Activated T-helper 1 cell treated with anti-CD3 and anti-CD28 coated beads, Interleukin-12 subunit alpha, Interleukin-12 subunit beta, Interleukin-2, Interleukin-4 antibody, amounts not matched to agents 30 ng/mL and 10 ng/mL and 1 ng/mL, durations not matched to agents 14 hours and 24 hours and 36 hours (primary cell): ENCODE data around the gene HADHA. TPM values are rescaled to one million over a fixed set of nuclear protein-coding genes. Genes with fewer than 3 reads are reported as not detected.

Experiments used
- DNase-seq: peaks from one replicate; pipeline ENCODE4 v3.0.0; 2021; ENCODE audit warnings: low spot score
- H3K27ac Mint-ChIP-seq: one replicate; pipeline ENCODE4 v1.8.0; 2021; ENCODE audit warnings: mild to moderate bottlenecking, mixed read lengths
- H3K27me3 Mint-ChIP-seq: one replicate; pipeline ENCODE4 v1.8.0; 2022; ENCODE audit warnings: mild to moderate bottlenecking, moderate library complexity, mixed read lengths; ENCODE audit not compliant: insufficient read depth
- H3K36me3 Mint-ChIP-seq: one replicate; pipeline ENCODE4 v1.8.0; 2021; ENCODE audit warnings: low read depth, mixed read lengths
- H3K4me1 Mint-ChIP-seq: one replicate; pipeline ENCODE4 v1.8.0; 2021; ENCODE audit warnings: low read depth, mixed read lengths
- H3K4me3 Mint-ChIP-seq: one replicate; pipeline ENCODE4 v1.8.0; 2021; ENCODE audit warnings: mild to moderate bottlenecking, moderate library complexity, mixed read lengths
- H3K9me3 Mint-ChIP-seq: one replicate; pipeline ENCODE4 v1.8.0; 2021; ENCODE audit warnings: mixed read lengths
- intact Hi-C: fragments of 100-400 bp; cut with micrococcal nuclease; formaldehyde crosslinking; loops from one replicate; pipeline ENCODE4 v1.15.1; 2024
- total RNA-seq: library from RNA; stranded (reverse); gene quantifications from 2 replicates; pipeline ENCODE4 v1.2.3, GENCODE V29; 2022

Gene HADHA
- total RNA-seq, 1 donor from 2014 or later = 96.8 TPM

- Mint-ChIP-seq H3K27ac (no peak overlapping the region), H3K4me1 (peaks cover 19% of the 10 kb centered on the region), H3K4me3 (no peak overlapping the region), H3K36me3 (peaks cover 22% of the 10 kb centered on the region), H3K27me3 (no peaks in the 10 kb centered on the region), H3K9me3 (no peaks in the 10 kb centered on the region)
- intact Hi-C loops = no loop called here
- DNase-seq = no peak
Measured at GRCh38 chr2:26238311-26238958, 6.0 kb downstream of the HADHA start.

DNA sequence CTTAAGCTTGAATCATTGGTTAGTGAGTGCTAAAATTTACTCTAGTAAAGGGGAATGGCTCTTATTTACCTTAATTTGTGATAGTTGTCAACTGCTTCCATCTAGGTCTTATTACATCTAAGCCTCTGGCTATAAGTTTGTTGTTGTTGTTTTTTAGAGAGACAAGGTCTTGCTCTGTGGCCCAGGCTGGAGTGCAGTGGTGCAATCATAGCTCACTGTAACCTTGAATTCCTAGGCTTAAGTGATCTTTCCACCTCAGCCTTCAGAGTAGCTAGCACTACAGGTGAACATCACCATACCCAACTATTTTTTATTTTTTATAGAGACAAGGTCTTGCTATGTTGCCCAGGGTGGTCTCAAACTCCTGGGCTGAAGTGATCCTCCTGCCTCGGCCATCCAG lies 6.6 kb downstream of the HADHA start:
- no peak overlapping the region for H3K27ac Mint-ChIP-seq
- peaks cover 14% of the 10 kb centered on the region for H3K4me1 Mint-ChIP-seq
- no peak overlapping the region for H3K4me3 Mint-ChIP-seq
- H3K9me3 Mint-ChIP-seq = no peaks in the 10 kb centered on the region
- intact Hi-C loops = no loop called here
- peaks cover 25% of the 10 kb centered on the region for H3K36me3 Mint-ChIP-seq
- H3K27me3 Mint-ChIP-seq = no peaks in the 10 kb centered on the region
- DNase-seq = no peak

- Mint-ChIP-seq H3K27me3 (no peaks in the 10 kb centered on the region), H3K4me3 (no peak overlapping the region), H3K4me1 (peaks cover 4% of the 10 kb centered on the region), H3K9me3 (no peaks in the 10 kb centered on the region), H3K36me3 (peaks cover 36% of the 10 kb centered on the region), H3K27ac (no peak overlapping the region)
- no peak for DNase-seq
- intact Hi-C loops = no loop called here
Measured at GRCh38 chr2:26235089-26235488, 9.3 kb downstream of the HADHA start.

GRCh38 chr2:26230806-26231205 lies 13.6 kb downstream of the HADHA start:
- no peaks in the 10 kb centered on the region for H3K4me1 Mint-ChIP-seq
- H3K36me3 Mint-ChIP-seq = peaks cover 63% of the 10 kb centered on the region
- H3K27me3 Mint-ChIP-seq = no peaks in the 10 kb centered on the region
- H3K9me3 Mint-ChIP-seq = peaks cover 8% of the 10 kb centered on the region
- intact Hi-C loops = no loop called here
- H3K4me3 Mint-ChIP-seq = no peak overlapping the region
- no peak overlapping the region for H3K27ac Mint-ChIP-seq
- DNase-seq = no peak

DNA sequence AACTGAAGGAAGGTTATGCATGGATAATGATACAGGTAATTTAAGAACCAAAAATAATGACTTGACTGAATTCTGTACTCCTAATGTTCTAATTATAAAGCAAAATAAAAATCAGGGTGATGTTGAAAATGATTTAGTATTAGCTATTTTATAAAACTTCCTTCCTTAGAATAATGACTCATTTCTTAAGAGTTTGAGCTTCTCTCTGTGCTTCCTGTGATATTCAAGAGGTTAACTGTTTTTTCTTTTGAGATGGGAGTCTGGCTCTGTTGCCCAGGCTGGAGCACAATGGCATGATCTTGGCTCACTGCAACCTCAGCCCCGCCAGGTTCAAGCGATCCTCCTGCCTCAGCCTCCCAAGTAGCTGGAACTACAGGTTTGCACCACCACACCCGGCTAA lies 14.8 kb downstream of the HADHA start:
- intact Hi-C loops = no loop called here
- Mint-ChIP-seq H3K4me1 (no peaks in the 10 kb centered on the region), H3K27ac (no peak overlapping the region), H3K27me3 (no peaks in the 10 kb centered on the region), H3K36me3 (peaks cover 65% of the 10 kb centered on the region), H3K4me3 (no peak overlapping the region), H3K9me3 (peaks cover 8% of the 10 kb centered on the region)
- DNase-seq = no peak

GRCh38 chr2:26224095-26224494 lies 20.3 kb downstream of the HADHA start:
- no peak for DNase-seq
- H3K27me3 Mint-ChIP-seq = no peaks in the 10 kb centered on the region
- H3K4me3 Mint-ChIP-seq = no peak overlapping the region
- no peak overlapping the region for H3K27ac Mint-ChIP-seq
- intact Hi-C loops = no loop called here
- no peaks in the 10 kb centered on the region for H3K4me1 Mint-ChIP-seq
- peaks cover 8% of the 10 kb centered on the region for H3K9me3 Mint-ChIP-seq
- peaks cover 44% of the 10 kb centered on the region for H3K36me3 Mint-ChIP-seq

DNA sequence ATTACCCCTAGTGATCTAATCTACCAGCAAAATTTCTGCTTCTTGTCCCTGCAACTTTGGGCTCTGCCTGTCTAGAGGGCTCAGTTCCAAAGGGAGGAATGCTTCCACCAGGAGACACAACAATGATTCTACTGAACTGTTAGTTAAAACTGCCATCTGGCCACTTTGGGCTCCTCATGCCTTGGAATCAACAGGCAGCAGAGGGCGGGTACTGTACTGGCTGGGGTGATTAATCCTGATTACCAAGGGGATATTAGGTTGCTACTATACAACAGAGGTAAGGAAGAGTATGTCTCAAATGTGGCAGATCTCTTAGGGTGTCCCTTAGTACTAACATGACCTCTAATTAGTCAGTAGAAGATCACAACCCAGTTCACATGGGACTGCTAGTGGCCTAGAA lies 21.4 kb downstream of the HADHA start:
- Mint-ChIP-seq H3K36me3 (peaks cover 40% of the 10 kb centered on the region), H3K4me3 (no peak overlapping the region), H3K27me3 (no peaks in the 10 kb centered on the region), H3K27ac (no peak overlapping the region), H3K9me3 (peaks cover 8% of the 10 kb centered on the region), H3K4me1 (no peaks in the 10 kb centered on the region)
- intact Hi-C loops = no loop called here
- no peak for DNase-seq

DNA sequence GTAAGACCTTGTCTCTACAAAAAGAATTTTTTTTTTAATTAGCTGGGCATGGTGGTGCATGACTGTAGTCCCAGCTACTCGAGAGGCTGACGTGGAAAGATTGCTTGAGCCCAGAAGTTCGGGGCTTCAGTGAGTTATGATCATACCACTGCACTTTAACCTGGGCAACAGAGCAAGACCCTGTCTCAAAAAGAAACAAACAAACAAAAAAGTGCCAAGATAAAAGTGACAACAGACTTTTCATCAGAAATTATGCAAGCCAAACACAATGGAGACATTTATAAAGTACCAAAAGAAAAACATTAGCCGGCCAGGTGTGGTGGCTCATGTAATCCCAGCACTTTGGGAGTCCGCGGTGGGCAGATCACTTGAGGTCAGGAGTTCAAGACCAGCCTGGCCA lies 26.7 kb downstream of the HADHA start:
- H3K4me3 Mint-ChIP-seq = no peak overlapping the region

GRCh38 chr2:26216587-26216986 lies 27.8 kb downstream of the HADHA start:
- H3K36me3 Mint-ChIP-seq = peaks cover 46% of the 10 kb centered on the region
- no peak overlapping the region for H3K27ac Mint-ChIP-seq
- H3K4me1 Mint-ChIP-seq = peaks cover 9% of the 10 kb centered on the region
- no peaks in the 10 kb centered on the region for H3K27me3 Mint-ChIP-seq
- no peak overlapping the region for H3K4me3 Mint-ChIP-seq
- no peak for DNase-seq
- intact Hi-C loops = no loop called here
- H3K9me3 Mint-ChIP-seq = no peaks in the 10 kb centered on the region

More for the DNA sequence above, 26.7 kb downstream of the HADHA start:
- peaks cover 39% of the 10 kb centered on the region for H3K36me3 Mint-ChIP-seq
- no peak for DNase-seq
- no peak overlapping the region for H3K27ac Mint-ChIP-seq
- no peaks in the 10 kb centered on the region for H3K27me3 Mint-ChIP-seq
- intact Hi-C loops = no loop called here
- peaks cover 9% of the 10 kb centered on the region for H3K4me1 Mint-ChIP-seq
- no peaks in the 10 kb centered on the region for H3K9me3 Mint-ChIP-seq

DNA sequence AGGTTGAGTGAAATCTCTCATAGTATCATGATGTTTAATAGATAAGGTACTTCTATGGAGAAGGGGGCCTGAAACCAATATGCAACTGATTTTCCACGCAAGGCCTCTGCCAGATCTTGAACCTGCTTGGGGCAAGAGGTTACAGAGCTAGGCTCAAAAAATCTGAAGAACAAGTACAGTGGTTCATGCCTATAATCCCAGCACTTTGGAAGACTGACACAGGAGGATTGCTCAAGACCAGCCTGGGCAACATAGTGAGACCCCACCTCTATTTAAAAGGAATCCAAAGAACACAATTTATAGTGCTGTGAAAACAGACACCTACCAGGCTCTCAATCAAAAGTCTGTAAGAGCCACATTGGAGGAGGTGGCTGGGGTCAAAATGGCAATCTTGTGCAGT lies 28.6 kb downstream of the HADHA start:
- intact Hi-C loops = no loop called here
- H3K36me3 Mint-ChIP-seq = peaks cover 48% of the 10 kb centered on the region

GRCh38 chr2:26214759-26215158 lies 29.7 kb downstream of the HADHA start:
- peaks cover 9% of the 10 kb centered on the region for H3K4me1 Mint-ChIP-seq
- H3K27ac Mint-ChIP-seq = no peak overlapping the region
- no peak overlapping the region for H3K4me3 Mint-ChIP-seq
- no peak for DNase-seq
- H3K36me3 Mint-ChIP-seq = peaks cover 46% of the 10 kb centered on the region
- H3K9me3 Mint-ChIP-seq = no peaks in the 10 kb centered on the region
- intact Hi-C loops = no loop called here
- H3K27me3 Mint-ChIP-seq = no peaks in the 10 kb centered on the region

More for the DNA sequence above, 28.6 kb downstream of the HADHA start:
- peaks cover 9% of the 10 kb centered on the region for H3K4me1 Mint-ChIP-seq
- H3K4me3 Mint-ChIP-seq = no peak overlapping the region
- H3K27ac Mint-ChIP-seq = no peak overlapping the region
- H3K27me3 Mint-ChIP-seq = no peaks in the 10 kb centered on the region
- DNase-seq = no peak
- H3K9me3 Mint-ChIP-seq = no peaks in the 10 kb centered on the region

DNA sequence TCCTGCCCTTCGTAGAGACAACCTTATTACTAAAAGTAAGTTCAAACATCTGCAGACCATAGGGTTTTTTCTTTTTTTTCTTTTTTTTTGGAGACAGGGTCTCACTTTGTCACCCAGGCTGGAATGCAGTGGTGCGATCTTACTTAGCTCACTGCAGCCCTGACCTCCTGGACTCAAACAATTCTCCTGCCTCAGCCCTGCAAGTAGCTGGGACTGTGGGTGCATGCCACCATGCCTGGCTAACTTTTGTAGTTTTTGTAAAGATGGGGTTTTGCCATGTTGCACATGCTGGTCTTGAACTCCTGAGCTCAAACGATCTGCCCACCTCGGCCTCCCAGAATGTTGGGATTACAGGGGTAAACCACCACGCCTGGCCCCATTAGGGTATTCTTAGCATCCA lies 32.4 kb downstream of the HADHA start:
- intact Hi-C loops = no loop called here
- Mint-ChIP-seq H3K27ac (no peak overlapping the region), H3K36me3 (peaks cover 42% of the 10 kb centered on the region)

GRCh38 chr2:26203906-26204305 lies 40.5 kb downstream of the HADHA start:
- Mint-ChIP-seq H3K9me3 (no peaks in the 10 kb centered on the region), H3K4me3 (no peak overlapping the region), H3K27me3 (no peaks in the 10 kb centered on the region), H3K27ac (no peak overlapping the region), H3K4me1 (no peaks in the 10 kb centered on the region), H3K36me3 (peaks cover 29% of the 10 kb centered on the region)
- intact Hi-C loops = no loop called here
- no peak for DNase-seq

More for the DNA sequence above, 32.4 kb downstream of the HADHA start:
- DNase-seq = no peak
- H3K27me3 Mint-ChIP-seq = no peaks in the 10 kb centered on the region
- H3K4me3 Mint-ChIP-seq = no peak overlapping the region
- H3K9me3 Mint-ChIP-seq = no peaks in the 10 kb centered on the region
- peaks cover 9% of the 10 kb centered on the region for H3K4me1 Mint-ChIP-seq

DNA sequence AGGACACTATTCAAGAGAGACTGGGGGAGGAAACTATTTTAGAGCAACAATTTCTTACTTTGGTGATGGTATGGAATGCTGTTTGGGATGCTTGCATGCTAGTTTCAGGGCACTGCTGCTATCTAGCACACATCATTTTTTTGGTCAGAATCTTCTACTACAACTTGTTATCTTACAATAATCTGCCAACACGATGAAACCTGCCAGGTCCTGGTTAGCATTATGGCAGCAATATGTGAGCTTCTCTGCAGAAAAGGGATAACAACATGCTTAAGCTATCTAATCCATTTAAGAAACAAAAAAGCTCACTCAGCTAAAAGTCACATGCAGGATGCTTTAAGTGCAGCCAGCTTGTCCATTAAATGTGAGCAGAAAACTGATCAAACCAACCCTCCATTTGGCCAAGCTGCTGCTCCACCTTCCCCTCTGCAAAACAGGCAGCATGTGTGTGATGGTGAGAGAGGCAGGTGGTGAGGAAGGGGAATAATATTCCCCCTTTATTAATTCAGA lies 41.4 kb downstream of the HADHA start:
- Mint-ChIP-seq H3K4me1 (no peaks in the 10 kb centered on the region), H3K27me3 (no peaks in the 10 kb centered on the region), H3K9me3 (no peaks in the 10 kb centered on the region), H3K4me3 (no peak overlapping the region), H3K36me3 (peaks cover 34% of the 10 kb centered on the region), H3K27ac (no peak overlapping the region)
- intact Hi-C loops = no loop called here
- DNase-seq = no peak
